PC-3 (cell line): Measurements from ENCODE around the gene GOLGA6C. TPM values are rescaled to one million over a fixed set of nuclear protein-coding genes. Genes with fewer than 3 reads are reported as not detected.
"Not testable (repeated sequence)": the region's sequence is repeated elsewhere in the genome, so short reads cannot be mapped to it uniquely, and the experiment has no call there.

ENCODE experiments used
- ATAC-seq: fragments of 200-7000 bp; cut with Tn5 transposase; 2 replicates; pipeline ENCODE4 v1.9.1; 2020; ENCODE audit warnings: mild to moderate bottlenecking, moderate library complexity
- BruUV-seq: library from RNA; stranded (reverse); fragments of 400-500 nt; replicated peaks from 2 replicates; lab custom pipeline; 2021; lab: Mats Ljungman, UMichigan
- CTCF ChIA-PET: fragments of 300-600 bp; sonication (Branson Sonifier 250); formaldehyde crosslinking; loops from one replicate; lab custom pipeline; 2022; ENCODE audit warnings: antibody characterized with exemption; lab: Charles Lee
- POLR2A ChIA-PET: fragments of 300-600 bp; sonication (Branson Sonifier 250); formaldehyde crosslinking; loops from one replicate; lab custom pipeline; 2022; ENCODE audit warnings: antibody characterized with exemption; ENCODE audit not compliant: unreplicated experiment; lab: Charles Lee
- DNase-seq: peaks from one replicate; pipeline ENCODE4 v3.0.0-alpha.2; 2015
- H2AFZ ChIP-seq: fragments of 300-600 bp; sonication (generic); 2 replicates; pipeline ENCODE4 v1.6.0; 2016; ENCODE audit warnings: antibody characterized with exemption, low read length
- H3F3A ChIP-seq: fragments of 300-600 bp; sonication (generic); one replicate; pipeline ENCODE4 v1.6.0; 2017; ENCODE audit warnings: antibody characterized with exemption, low read length, control low read depth, mild to moderate bottlenecking; ENCODE audit not compliant: unreplicated experiment
- H3K27ac ChIP-seq: fragments of 300-600 bp; sonication (generic); 2 replicates; pipeline ENCODE4 v1.5.1; 2016; ENCODE audit warnings: mild to moderate bottlenecking, low read length
- H3K27me3 ChIP-seq: fragments of 300-600 bp; sonication (generic); 2 replicates; pipeline ENCODE4 v1.6.1; 2016; ENCODE audit warnings: low read length, mixed read lengths
- H3K36me3 ChIP-seq: fragments of 300-600 bp; sonication (generic); 2 replicates; pipeline ENCODE4 v1.6.1; 2016; ENCODE audit warnings: low read depth, mixed run types, low read length, mixed read lengths
- H3K4me1 ChIP-seq: fragments of 300-600 bp; sonication (generic); 2 replicates; pipeline ENCODE4 v1.5.1; 2016; ENCODE audit warnings: low read length; ENCODE audit not compliant: insufficient read depth
- H3K4me2 ChIP-seq: fragments of 300-600 bp; sonication (generic); 2 replicates; pipeline ENCODE4 v1.6.0; 2016; ENCODE audit warnings: low read length
- H3K4me3 ChIP-seq: fragments of 300-600 bp; sonication (generic); 2 replicates; pipeline ENCODE4 v1.5.1; 2016; ENCODE audit warnings: mild to moderate bottlenecking, low read length, mixed read lengths
- H3K79me2 ChIP-seq: fragments of 300-600 bp; sonication (generic); 2 replicates; pipeline ENCODE4 v1.6.1; 2017; ENCODE audit warnings: low read length, mixed read lengths
- H3K9ac ChIP-seq: fragments of 300-600 bp; sonication (generic); 2 replicates; pipeline ENCODE4 v1.6.0; 2016; ENCODE audit warnings: mild to moderate bottlenecking, low read length
- H3K9me2 ChIP-seq: fragments of 300-600 bp; sonication (generic); replicated peaks from 2 replicates; pipeline ENCODE4 v1.6.1; 2016; ENCODE audit warnings: mixed run types, low read length, mixed read lengths
- H3K9me3 ChIP-seq: fragments of 300-600 bp; sonication (generic); 2 replicates; pipeline ENCODE4 v1.6.1; 2016; ENCODE audit warnings: low read length, mixed read lengths
- H4K20me1 ChIP-seq: fragments of 300-600 bp; sonication (generic); 2 replicates; pipeline ENCODE4 v1.6.1; 2016; ENCODE audit warnings: low read length, mixed read lengths
- EZH2 ChIP-seq: fragments of 300-600 bp; sonication (generic); IDR thresholded peaks from one replicate; pipeline ENCODE4 v1.6.1; 2017; ENCODE audit warnings: antibody characterized with exemption, mild to moderate bottlenecking, low read length; ENCODE audit not compliant: unreplicated experiment
- EZH2phosphoT487 ChIP-seq: fragments of 300-600 bp; sonication (generic); IDR thresholded peaks from 2 replicates; pipeline ENCODE4 v1.6.1; 2018; ENCODE audit warnings: mild to moderate bottlenecking, antibody characterized with exemption, low read length, borderline replicate concordance
- intact Hi-C: fragments of 100-400 bp; cut with micrococcal nuclease; formaldehyde crosslinking; loops from 2 replicates; pipeline ENCODE4 v1.9.0; 2023
- total RNA-seq: library from RNA; depleted of rRNA; stranded (reverse); fragments of >200 nt; gene quantifications from 2 replicates; pipeline ENCODE4 v1.2.3, GENCODE V29; 2014
- TF ChIP-seq, protein P1 (sequence below): fragments of 300-600 bp; sonication (generic); conservative IDR thresholded peaks from 2 replicates; pipeline ENCODE4 v1.5.1; 2017; ENCODE audit warnings: antibody characterized with exemption, low read depth, mild to moderate bottlenecking, low read length

GOLGA6C gene
- total RNA-seq, 1 experiment from 2014 or later = not detected

DNA sequence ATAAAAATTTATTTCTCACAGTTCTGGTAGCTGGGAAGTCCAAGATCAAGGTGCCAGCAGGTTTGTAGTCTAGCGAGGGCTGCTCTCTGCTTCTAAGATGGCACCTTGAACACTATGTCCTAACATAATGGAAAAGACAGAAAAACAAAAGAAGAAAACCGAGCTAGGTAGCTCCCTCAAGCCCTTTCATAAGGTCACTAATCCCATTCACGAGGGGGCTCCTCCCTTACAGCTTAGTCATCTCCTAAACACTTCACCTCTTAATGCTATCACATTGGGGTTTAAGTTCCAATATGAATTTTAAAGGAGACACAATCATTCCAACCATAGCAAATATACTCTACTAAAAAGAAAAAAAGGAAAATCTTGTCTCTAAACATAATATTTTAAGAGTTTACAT lies 48.1 kb downstream of the GOLGA6C start:
- TF ChIP-seq, protein P1, sequence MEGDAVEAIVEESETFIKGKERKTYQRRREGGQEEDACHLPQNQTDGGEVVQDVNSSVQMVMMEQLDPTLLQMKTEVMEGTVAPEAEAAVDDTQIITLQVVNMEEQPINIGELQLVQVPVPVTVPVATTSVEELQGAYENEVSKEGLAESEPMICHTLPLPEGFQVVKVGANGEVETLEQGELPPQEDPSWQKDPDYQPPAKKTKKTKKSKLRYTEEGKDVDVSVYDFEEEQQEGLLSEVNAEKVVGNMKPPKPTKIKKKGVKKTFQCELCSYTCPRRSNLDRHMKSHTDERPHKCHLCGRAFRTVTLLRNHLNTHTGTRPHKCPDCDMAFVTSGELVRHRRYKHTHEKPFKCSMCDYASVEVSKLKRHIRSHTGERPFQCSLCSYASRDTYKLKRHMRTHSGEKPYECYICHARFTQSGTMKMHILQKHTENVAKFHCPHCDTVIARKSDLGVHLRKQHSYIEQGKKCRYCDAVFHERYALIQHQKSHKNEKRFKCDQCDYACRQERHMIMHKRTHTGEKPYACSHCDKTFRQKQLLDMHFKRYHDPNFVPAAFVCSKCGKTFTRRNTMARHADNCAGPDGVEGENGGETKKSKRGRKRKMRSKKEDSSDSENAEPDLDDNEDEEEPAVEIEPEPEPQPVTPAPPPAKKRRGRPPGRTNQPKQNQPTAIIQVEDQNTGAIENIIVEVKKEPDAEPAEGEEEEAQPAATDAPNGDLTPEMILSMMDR = no peak
- TF ChIP-seq EZH2 (no peak), EZH2phosphoT487 (no peak)
- POLR2A ChIA-PET = no interaction called here
- Histone ChIP-seq H3K36me3 (no peaks in the 10 kb centered on the region), H3K4me2 (no peak overlapping the region), H3K27ac (no peak overlapping the region), H3K4me3 (no peak overlapping the region), H4K20me1 (no peaks in the 10 kb centered on the region), H2AFZ (no peak overlapping the region), H3K27me3 (peaks cover 7% of the 10 kb centered on the region; the same call in 1 of the 2 replicates), H3K9me2 (no peaks in the 10 kb centered on the region), H3K9me3 (no peaks in the 10 kb centered on the region), H3K9ac (no peak overlapping the region), H3K79me2 (no peaks in the 10 kb centered on the region), H3F3A (no peaks in the 10 kb centered on the region), H3K4me1 (no peaks in the 10 kb centered on the region)
- no TSS peak for BruUV-seq
- intact Hi-C loops = no loop called here
- no peak for ATAC-seq
- CTCF ChIA-PET = no interaction called here
- DNase-seq = no peak

- Histone ChIP-seq H3K79me2 (no peaks in the 10 kb centered on the region), H3K4me3 (no peak overlapping the region), H3K9me3 (no peaks in the 10 kb centered on the region), H3K9me2 (no peaks in the 10 kb centered on the region), H4K20me1 (no peaks in the 10 kb centered on the region), H3K27me3 (peaks cover 7% of the 10 kb centered on the region; the same call in 1 of the 2 replicates), H3K4me1 (0 out of 2 replicates have a peak, but pooled peaks cover 2% of the 10 kb centered on the region), H3K9ac (no peak overlapping the region), H2AFZ (peak overlapping the region; percentile 83), H3K36me3 (no peaks in the 10 kb centered on the region), H3K4me2 (peak overlapping the region; percentile 64), H3K27ac (no peak overlapping the region), H3F3A (no peaks in the 10 kb centered on the region)
- ATAC-seq (peak; percentile 84), DNase-seq (peak; percentile 67)
- intact Hi-C loops = no loop called here
- ChIA-PET POLR2A (no interaction called here), CTCF (no interaction called here)
- BruUV-seq = no TSS peak
- no peak for TF ChIP-seq EZH2
- TF ChIP-seq, protein P1 = peak; percentile 75
Observed at GRCh38 chr15:75307778-75308390, 49.8 kb downstream of the GOLGA6C start.

DNA sequence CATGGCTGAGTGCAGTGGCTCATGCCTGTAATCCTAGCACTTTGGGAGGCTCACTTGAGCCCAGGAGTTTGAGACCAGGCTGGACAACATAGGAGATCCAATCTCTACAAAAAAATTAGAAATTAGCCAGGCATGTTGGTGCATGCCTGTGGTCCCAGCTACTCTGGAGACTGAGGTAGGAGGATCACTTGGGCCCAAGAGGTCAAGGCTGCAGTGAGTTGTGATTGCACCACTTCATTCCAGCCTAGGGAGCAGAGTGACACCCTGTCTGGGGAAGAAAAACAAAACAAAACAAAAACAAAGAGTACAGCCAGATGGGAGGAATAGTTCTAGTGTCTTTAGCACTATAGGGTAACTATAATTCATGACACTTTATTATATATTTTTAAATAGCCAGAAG lies 51.6 kb downstream of the GOLGA6C start:
- Histone ChIP-seq H3K27ac (no peak overlapping the region), H3K79me2 (no peaks in the 10 kb centered on the region), H3K4me2 (no peak overlapping the region), H3K36me3 (no peaks in the 10 kb centered on the region), H3K27me3 (peaks cover 1% of the 10 kb centered on the region; the same call in 1 of the 2 replicates), H3K4me3 (no peak overlapping the region), H4K20me1 (no peaks in the 10 kb centered on the region), H3F3A (no peaks in the 10 kb centered on the region), H3K9me2 (no peaks in the 10 kb centered on the region), H2AFZ (no peak overlapping the region), H3K4me1 (0 out of 2 replicates have a peak, but pooled peaks cover 3% of the 10 kb centered on the region), H3K9ac (no peak overlapping the region), H3K9me3 (no peaks in the 10 kb centered on the region)
- ATAC-seq (no peak), DNase-seq (no peak)
- ChIA-PET POLR2A (no interaction called here), CTCF (no interaction called here)
- intact Hi-C loops = no loop called here
- no peak for TF ChIP-seq EZH2
- BruUV-seq = no TSS peak

- H3K4me1 ChIP-seq, H3K27me3 ChIP-seq, H3K79me2 ChIP-seq, BruUV-seq, H3F3A ChIP-seq, H2AFZ ChIP-seq, POLR2A ChIA-PET, intact Hi-C loops, H3K9me3 ChIP-seq, H3K9me2 ChIP-seq, H3K27ac ChIP-seq, H3K36me3 ChIP-seq, H3K9ac ChIP-seq, H3K4me3 ChIP-seq, CTCF ChIA-PET, H3K4me2 ChIP-seq, ATAC-seq, H4K20me1 ChIP-seq: not testable (repeated sequence)
- peak; percentile 37 for DNase-seq
Observed at GRCh38 chr15:75312548-75312947, 54.4 kb downstream of the GOLGA6C start.
